GM12878 (cell line): ENCODE data around the gene NPLOC4. TPM values are rescaled to one million over a fixed set of nuclear protein-coding genes. Genes with fewer than 3 reads are reported as not detected.
A peak's percentile ranks its signal among the peaks of the same experiment; 100 is the strongest.

Source experiments
- BACH1 ChIP-seq: fragments of 450-650 bp; IDR thresholded peaks from 2 replicates; pipeline ENCODE4 v1.6.1; 2017; ENCODE audit warnings: mild to moderate bottlenecking, borderline replicate concordance
- BCL11A ChIP-seq: IDR thresholded peaks from 2 replicates; pipeline ENCODE4 v1.6.1; 2011; ENCODE audit warnings: low read depth, low read length
- CREM ChIP-seq: IDR thresholded peaks from 2 replicates; pipeline ENCODE4 v1.6.1; 2014; ENCODE audit warnings: antibody characterized with exemption, low read depth
- EP300 ChIP-seq, 2 experiments: fragments of 150-350 bp in 1 of 2; IDR thresholded peaks; 2 replicates each; pipeline ENCODE4 v1.6.1; 2011 to 2012; ENCODE audit warnings: low read depth in 2 of 2, low read length in 2 of 2, borderline replicate concordance in 1 of 2, improper control_type of control experiment in 1 of 2, inconsistent platforms in 1 of 2; ENCODE audit not compliant: control insufficient read depth in 1 of 2
- FOXK2 ChIP-seq: fragments of 450-650 bp; IDR thresholded peaks from 2 replicates; pipeline ENCODE4 v1.6.1; 2017; ENCODE audit warnings: mild to moderate bottlenecking, moderate library complexity
- HCFC1 ChIP-seq: fragments of 150-350 bp; IDR thresholded peaks from 2 replicates; pipeline ENCODE4 v1.6.1; 2014; ENCODE audit warnings: low read length
- NFIC ChIP-seq: IDR thresholded peaks from 2 replicates; pipeline ENCODE4 v1.6.1; 2012; ENCODE audit warnings: low read depth, mild to moderate bottlenecking, inconsistent platforms, low read length, moderate library complexity
- NRF1 ChIP-seq: conservative IDR thresholded peaks from 2 replicates; pipeline ENCODE4 v1.6.1; 2011; ENCODE audit warnings: mild to moderate bottlenecking, low read depth, low read length, improper control_type of control experiment
- POLR2A ChIP-seq: IDR thresholded peaks from 2 replicates; pipeline ENCODE4 v1.6.1; 2011; ENCODE audit warnings: low read depth, mild to moderate bottlenecking, low read length
- POLR2AphosphoS2 ChIP-seq: IDR thresholded peaks from 2 replicates; pipeline ENCODE4 v1.6.1; 2011; ENCODE audit warnings: low read depth, mild to moderate bottlenecking, low read length, improper control_type of control experiment, moderate library complexity
- RAD21 ChIP-seq: IDR thresholded peaks from 2 replicates; pipeline ENCODE4 v1.6.1; 2011; ENCODE audit warnings: mild to moderate bottlenecking, low read depth, low read length, moderate library complexity; ENCODE audit not compliant: insufficient read depth
- SIN3A ChIP-seq: IDR thresholded peaks from 2 replicates; pipeline ENCODE4 v1.6.1; 2012; ENCODE audit warnings: low read depth, low read length, improper control_type of control experiment
- TAF1 ChIP-seq: IDR thresholded peaks from 2 replicates; pipeline ENCODE4 v1.6.1; 2011; ENCODE audit warnings: mild to moderate bottlenecking, low read depth, low read length, borderline replicate concordance
- TARDBP ChIP-seq: IDR thresholded peaks from 2 replicates; pipeline ENCODE4 v1.6.1; 2016; ENCODE audit warnings: borderline replicate concordance
- TCF7 ChIP-seq: IDR thresholded peaks from 2 replicates; pipeline ENCODE4 v1.6.1; 2014; ENCODE audit warnings: antibody characterized with exemption, borderline replicate concordance
- WRNIP1 ChIP-seq: IDR thresholded peaks from 2 replicates; pipeline ENCODE4 v1.6.1; 2011; ENCODE audit warnings: low read depth, low read length, improper control_type of control experiment, borderline replicate concordance
- ZNF217 ChIP-seq: fragments of 450-650 bp; IDR thresholded peaks from 2 replicates; pipeline ENCODE4 v1.6.1; 2017; ENCODE audit warnings: antibody characterized with exemption, mild to moderate bottlenecking
- ZZZ3 ChIP-seq: IDR thresholded peaks from 2 replicates; pipeline ENCODE4 v1.6.1; 2011; ENCODE audit warnings: low read depth; ENCODE audit not compliant: control insufficient read depth, insufficient read length
- polyA plus RNA-seq, 11 experiments: library from polyadenylated mRNA; depleted of rRNA in 4 of 11; unstranded in 6 of 11; stranded (reverse) in 5 of 11; fragments of >200 nt; fragmentation: Nextera tagmentation in 4 of 11; fragmentation: Illumina TruSeq in 1 of 11; extraction: Ambion mirVana in 4 of 11; extraction: Trizol in 1 of 11; gene quantifications; 1 replicate in 1 of 11; 2 replicates in 10 of 11; pipeline versions ENCODE4 v1.2.1 to v1.2.3, GENCODE V29; 2011 to 2016; ENCODE audit warnings: inconsistent platforms in 2 of 11, missing spikeins in 2 of 11, low read depth in 1 of 11
- total RNA-seq, 4 experiments: library from RNA; depleted of rRNA in 3 of 4; stranded (reverse); fragments of >200 nt in 3 of 4; fragmentation: Illumina TruSeq in 1 of 4; extraction: Trizol in 1 of 4; gene quantifications; 2 replicates each; pipeline versions ENCODE4 v1.2.1 to v1.2.3, GENCODE V29; 2013 to 2021
- TF ChIP-seq, protein P1 (sequence below): IDR thresholded peaks from 2 replicates; pipeline ENCODE4 v1.6.1; 2012; ENCODE audit warnings: low read depth, low read length, improper control_type of control experiment
- TF ChIP-seq, protein P2 (sequence below): IDR thresholded peaks from 2 replicates; pipeline ENCODE4 v1.6.1; 2011; ENCODE audit warnings: borderline replicate concordance, low read depth, mild to moderate bottlenecking, moderate library complexity, mixed read lengths, low read length; ENCODE audit not compliant: insufficient read depth; ENCODE audit errors: extremely low read length
- TF ChIP-seq, protein P3 (sequence below): fragments of 450-650 bp; formaldehyde crosslinking; IDR thresholded peaks from 2 replicates; pipeline ENCODE4 v1.4.0; 2022; ENCODE audit warnings: mild to moderate bottlenecking, moderate library complexity
- TF ChIP-seq, protein P4 (sequence below): IDR thresholded peaks from 2 replicates; pipeline ENCODE4 v1.6.1; 2012; ENCODE audit warnings: low read depth, low read length, improper control_type of control experiment

NPLOC4 gene
- total and polyA plus RNA-seq, 10 of the 15 experiments (the other 5 are each of a cell fraction or from before 2014, with no cell fraction given): 1.5 to 83.7 (median 45.8) TPM

- TF ChIP-seq POLR2AphosphoS2 (peak; percentile 99), NFIC (no peak), EP300 (IDR thresholded peaks at IDR 0.05; ENCODE audit: borderline replicate concordance in 1 of 2, control insufficient read depth in 1 of 2, low read depth in 2 of 2, low read length in 2 of 2) (no peak), HCFC1 (peak; percentile 38; the same call in 1 of the 2 replicates), TAF1 (peak; percentile 97), WRNIP1 (no peak), BACH1 (peak; percentile 99), ZZZ3 (no peak), RAD21 (no peak), BCL11A (no peak), TARDBP (0 out of 2 replicates have a peak, but pooled peaks have one; percentile 12), FOXK2 (no peak), ZNF217 (no peak), SIN3A (peak; percentile 65; the same call in 1 of the 2 replicates), CREM (no peak), NRF1 (no peak), POLR2A (peak; percentile 89), TCF7 (no peak)
- TF ChIP-seq, protein P1, sequence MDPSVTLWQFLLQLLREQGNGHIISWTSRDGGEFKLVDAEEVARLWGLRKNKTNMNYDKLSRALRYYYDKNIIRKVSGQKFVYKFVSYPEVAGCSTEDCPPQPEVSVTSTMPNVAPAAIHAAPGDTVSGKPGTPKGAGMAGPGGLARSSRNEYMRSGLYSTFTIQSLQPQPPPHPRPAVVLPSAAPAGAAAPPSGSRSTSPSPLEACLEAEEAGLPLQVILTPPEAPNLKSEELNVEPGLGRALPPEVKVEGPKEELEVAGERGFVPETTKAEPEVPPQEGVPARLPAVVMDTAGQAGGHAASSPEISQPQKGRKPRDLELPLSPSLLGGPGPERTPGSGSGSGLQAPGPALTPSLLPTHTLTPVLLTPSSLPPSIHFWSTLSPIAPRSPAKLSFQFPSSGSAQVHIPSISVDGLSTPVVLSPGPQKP: peak; percentile 78
- TF ChIP-seq, protein P2, sequence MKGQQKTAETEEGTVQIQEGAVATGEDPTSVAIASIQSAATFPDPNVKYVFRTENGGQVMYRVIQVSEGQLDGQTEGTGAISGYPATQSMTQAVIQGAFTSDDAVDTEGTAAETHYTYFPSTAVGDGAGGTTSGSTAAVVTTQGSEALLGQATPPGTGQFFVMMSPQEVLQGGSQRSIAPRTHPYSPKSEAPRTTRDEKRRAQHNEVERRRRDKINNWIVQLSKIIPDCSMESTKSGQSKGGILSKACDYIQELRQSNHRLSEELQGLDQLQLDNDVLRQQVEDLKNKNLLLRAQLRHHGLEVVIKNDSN: peak; percentile 75
- TF ChIP-seq, protein P3, sequence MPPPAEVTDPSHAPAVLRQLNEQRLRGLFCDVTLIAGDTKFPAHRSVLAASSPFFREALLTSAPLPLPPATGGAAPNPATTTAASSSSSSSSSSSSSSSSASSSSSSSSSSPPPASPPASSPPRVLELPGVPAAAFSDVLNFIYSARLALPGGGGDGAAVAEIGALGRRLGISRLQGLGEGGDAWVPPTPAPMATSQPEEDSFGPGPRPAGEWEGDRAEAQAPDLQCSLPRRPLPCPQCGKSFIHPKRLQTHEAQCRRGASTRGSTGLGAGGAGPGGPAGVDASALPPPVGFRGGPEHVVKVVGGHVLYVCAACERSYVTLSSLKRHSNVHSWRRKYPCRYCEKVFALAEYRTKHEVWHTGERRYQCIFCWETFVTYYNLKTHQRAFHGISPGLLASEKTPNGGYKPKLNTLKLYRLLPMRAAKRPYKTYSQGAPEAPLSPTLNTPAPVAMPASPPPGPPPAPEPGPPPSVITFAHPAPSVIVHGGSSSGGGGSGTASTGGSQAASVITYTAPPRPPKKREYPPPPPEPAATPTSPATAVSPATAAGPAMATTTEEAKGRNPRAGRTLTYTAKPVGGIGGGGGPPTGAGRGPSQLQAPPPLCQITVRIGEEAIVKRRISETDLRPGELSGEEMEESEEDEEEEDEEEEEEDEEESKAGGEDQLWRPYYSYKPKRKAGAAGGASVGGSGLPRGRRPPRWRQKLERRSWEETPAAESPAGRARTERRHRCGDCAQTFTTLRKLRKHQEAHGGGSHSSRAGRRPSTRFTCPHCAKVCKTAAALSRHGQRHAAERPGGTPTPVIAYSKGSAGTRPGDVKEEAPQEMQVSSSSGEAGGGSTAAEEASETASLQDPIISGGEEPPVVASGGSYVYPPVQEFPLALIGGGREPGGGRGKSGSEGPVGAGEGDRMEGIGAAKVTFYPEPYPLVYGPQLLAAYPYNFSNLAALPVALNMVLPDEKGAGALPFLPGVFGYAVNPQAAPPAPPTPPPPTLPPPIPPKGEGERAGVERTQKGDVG (CRISPR knock-in tag): no peak
- TF ChIP-seq, protein P4, sequence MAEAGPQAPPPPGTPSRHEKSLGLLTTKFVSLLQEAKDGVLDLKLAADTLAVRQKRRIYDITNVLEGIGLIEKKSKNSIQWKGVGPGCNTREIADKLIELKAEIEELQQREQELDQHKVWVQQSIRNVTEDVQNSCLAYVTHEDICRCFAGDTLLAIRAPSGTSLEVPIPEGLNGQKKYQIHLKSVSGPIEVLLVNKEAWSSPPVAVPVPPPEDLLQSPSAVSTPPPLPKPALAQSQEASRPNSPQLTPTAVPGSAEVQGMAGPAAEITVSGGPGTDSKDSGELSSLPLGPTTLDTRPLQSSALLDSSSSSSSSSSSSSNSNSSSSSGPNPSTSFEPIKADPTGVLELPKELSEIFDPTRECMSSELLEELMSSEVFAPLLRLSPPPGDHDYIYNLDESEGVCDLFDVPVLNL: no peak
Observed at GRCh38 chr17:81512562-81513371, 124.1 kb downstream of the NPLOC4 start, which contains the start of gene ACTG1 (continued).
